Measurements from ENCODE around the gene GPC3.
"Not testable (repeated sequence)": the region's sequence is repeated elsewhere in the genome, so short reads cannot be mapped to it uniquely, and the experiment has no call there.

- not testable (repeated sequence) for TF ChIP-seq JUN (IDR thresholded peaks at IDR 0.05); CTCF (IDR thresholded peaks at IDR 0.05); HEYL (CRISPR knock-in tag; IDR thresholded peaks at IDR 0.05); SMC3 (IDR thresholded peaks at IDR 0.05); HDAC2 (IDR thresholded peaks at IDR 0.05); JUNB (IDR thresholded peaks at IDR 0.05); POLR2A (IDR thresholded peaks at IDR 0.05; ENCODE audit: low read length); BHLHE40 (IDR thresholded peaks at IDR 0.05; ENCODE audit: low read depth, low read length); CHD4 (IDR thresholded peaks at IDR 0.05; ENCODE audit: borderline replicate concordance)
Observed at GRCh38 chrX:133888084-133888483, 97.3 kb downstream of the GPC3 start.
